NCI-H69 (cell line): Measurements from ENCODE around the gene DCAF10.
"Not testable (repeated sequence)": the region's sequence is repeated elsewhere in the genome, so short reads cannot be mapped to it uniquely, and the experiment has no call there.

Experiments used
- DNase-seq: peaks from one replicate; lab custom pipeline; 2025; lab: John Stamatoyannopoulos, UW

Gene DCAF10

DNA sequence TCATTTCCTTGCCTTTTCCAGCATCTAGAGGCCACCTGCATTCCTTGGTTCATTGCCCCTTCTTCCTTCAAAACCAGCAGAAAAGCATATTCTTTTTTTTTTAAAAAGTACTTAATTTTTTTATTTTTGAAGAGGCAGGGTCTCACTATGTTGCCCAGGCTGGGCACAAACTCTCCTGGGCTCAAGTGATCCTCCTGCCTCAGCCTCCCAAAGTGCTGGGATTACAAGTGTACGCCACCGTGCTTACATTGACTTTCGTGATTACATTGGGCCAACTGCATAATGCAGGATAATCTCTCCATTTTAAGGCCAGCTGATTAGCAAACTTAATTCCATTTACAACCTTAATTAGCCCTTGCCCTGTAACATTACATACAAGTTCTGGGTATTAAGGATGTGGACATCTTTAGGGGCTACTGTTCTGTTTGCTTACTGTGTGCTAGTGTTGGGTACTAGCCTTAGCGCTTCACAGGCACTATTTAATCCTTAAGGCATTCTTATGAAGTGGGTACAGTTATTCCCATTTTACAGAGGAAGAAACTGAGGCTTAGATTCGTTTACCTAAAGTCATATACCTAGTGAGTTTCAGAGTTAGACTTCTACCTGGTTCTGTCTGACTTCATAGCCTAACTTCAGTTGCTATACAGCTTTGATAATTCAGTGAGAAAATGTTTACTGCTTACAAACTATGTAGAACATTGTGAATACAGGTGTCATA is 69.6 kb downstream of the DCAF10 start:
- DNase-seq: no peak

GRCh38 chr9:37870799-37871176 is 70.2 kb downstream of the DCAF10 start:
- no peak for DNase-seq

DNA sequence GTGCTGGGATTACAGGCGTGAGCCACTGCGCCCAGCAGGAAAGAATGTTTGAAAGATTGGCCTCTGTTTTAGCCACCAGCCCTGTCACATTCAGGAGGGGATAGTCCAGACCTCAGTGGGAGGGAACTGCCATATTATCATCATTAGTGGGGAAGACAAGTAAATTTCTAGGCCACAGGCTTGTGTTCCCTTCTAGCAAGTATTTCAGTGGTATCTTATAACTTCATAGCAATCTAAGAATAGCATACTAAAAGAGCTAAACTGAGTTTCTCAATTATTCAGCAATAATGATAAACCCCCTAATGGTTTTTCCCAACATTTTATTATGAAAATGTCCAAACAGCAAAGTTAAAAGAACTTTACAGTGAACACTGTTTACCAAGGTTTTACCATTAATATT is 73.4 kb downstream of the DCAF10 start:
- no peak for DNase-seq

- no peak for DNase-seq
These were observed 75.8 kb downstream of the DCAF10 start for GRCh38 chr9:37876376-37876775.

DNA sequence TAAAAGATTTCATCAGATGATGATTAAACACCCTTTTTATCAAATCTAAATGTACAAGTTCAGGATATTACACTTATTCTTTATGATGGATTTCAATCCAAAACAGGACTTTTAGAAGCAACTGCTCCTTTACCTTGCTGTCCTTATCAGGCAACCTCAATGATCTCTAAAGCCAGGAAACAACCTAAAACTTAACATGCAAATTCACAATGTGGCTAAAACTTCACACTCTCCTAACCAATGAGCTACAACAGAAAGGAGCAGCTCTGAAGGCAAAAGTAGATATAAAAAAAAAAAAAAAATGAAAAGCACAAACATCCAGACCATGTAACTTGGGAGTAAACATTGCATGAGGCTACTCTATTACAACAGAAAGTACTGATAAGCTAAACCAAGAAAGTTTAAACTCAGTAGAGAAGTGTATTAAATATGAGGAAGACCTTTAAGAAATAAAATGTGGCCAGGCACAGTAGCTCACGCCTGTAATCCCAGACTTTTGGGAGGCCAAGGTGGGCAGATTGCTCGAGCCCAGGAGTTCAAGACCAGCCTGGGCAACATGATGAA is 80.4 kb downstream of the DCAF10 start:
- no peak for DNase-seq

GRCh38 chr9:37887977-37888583 is 87.5 kb downstream of the DCAF10 start:
- not testable (repeated sequence) for DNase-seq

DNA sequence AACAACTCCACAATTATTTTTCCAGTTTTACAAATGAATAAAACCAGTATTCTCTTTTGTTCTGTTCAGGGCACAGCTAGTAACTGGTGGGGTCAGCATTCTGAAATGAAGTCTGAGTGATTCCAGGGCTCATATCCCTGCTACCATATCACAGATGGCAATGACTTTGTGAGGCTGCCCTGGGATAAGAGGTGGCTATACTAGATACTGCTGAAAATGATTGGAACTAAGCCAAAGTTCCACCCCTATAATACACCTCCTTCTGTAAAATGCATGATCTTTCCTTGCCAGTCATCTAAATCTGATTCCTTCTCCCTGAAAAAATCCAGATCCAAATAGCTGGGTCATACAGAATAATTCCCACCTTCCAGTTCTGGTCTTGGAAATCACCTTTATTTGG is 88.9 kb downstream of the DCAF10 start:
- DNase-seq: no peak

DNA sequence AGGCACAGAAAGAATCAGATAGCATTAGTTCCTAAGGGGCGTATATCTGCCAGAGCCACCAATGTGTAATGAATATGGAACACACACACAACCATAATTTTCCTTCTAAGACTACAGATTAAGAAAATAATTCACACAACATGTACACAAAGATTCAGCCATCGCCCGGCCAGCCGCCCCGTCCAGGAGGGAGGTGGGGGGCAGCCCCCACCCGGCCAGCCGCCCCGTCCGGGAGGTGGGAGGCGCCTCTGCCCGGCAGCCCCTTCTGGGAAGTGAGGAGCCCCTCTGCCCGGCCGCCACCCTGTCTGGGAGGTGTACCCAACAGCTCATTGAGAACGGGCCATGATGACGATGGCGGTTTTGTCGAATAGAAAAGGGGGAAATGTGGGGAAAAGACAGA is 90.4 kb downstream of the DCAF10 start:
- DNase-seq: not testable (repeated sequence)

- no peak for DNase-seq
These were observed 91.5 kb downstream of the DCAF10 start for GRCh38 chr9:37892063-37892462.

- peak; percentile 33 for DNase-seq
These were observed 97.1 kb downstream of the DCAF10 start for GRCh38 chr9:37897665-37898064.

- no peak for DNase-seq
These were observed 98.4 kb downstream of the DCAF10 start for GRCh38 chr9:37899041-37899440.

DNA sequence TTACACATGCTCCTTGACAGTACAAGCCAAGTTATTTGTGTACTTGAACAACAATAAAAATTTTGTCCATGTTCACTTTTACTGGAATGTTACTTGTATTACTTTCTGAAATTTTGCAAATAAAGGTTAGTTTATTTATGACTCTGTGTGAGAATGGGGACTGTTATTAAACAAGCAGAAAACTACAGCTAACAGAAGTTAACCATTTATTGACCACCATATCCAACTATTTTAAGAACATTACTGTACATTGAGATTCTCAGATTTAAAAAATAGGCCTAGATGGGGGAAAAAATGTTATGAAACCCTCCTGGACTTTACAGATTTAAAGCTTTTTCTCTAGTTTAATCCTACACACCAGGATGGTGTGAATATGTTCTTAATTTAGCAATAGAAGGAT is 101.5 kb downstream of the DCAF10 start:
- DNase-seq: no peak

DNA sequence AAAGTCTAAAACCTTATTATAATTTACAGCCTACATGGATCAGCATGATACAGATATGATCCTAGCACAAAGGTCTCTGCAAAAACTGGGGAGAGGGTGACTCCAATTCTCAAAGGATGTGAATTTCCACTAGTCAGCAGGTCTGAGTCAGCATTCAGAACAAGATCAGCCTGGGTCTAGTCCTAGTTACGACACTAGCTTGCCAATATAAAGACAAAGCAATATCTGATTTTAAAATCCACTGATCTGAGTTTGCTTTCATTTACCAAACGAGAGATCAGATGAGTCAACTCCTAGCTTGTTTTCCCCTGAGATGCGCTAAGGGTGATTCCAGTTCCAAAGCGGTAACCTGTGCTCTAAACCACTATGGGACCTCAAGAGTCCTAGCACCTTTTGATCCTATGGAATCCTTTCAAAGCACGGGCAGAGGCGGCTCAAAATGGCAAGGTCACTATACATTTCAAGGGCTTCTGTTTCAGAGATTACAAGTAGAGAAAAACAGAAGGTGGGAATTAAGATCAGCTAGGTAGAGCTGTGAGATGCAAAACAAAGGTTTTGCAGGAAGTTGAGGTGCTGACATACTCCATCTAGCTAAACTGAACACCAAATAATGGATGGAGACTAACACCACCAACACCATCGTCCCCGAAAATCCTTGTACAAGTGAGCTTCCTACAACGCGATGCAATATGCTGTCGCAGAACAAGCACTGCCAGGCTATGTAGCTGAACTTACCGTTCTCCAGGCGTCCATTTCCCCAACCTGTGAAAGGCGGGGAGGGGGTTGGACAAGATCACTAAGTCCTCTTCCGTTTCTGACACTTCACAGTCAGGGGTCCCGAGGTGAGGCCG is 102.4 kb downstream of the DCAF10 start:
- DNase-seq: peak; percentile 49

DNA sequence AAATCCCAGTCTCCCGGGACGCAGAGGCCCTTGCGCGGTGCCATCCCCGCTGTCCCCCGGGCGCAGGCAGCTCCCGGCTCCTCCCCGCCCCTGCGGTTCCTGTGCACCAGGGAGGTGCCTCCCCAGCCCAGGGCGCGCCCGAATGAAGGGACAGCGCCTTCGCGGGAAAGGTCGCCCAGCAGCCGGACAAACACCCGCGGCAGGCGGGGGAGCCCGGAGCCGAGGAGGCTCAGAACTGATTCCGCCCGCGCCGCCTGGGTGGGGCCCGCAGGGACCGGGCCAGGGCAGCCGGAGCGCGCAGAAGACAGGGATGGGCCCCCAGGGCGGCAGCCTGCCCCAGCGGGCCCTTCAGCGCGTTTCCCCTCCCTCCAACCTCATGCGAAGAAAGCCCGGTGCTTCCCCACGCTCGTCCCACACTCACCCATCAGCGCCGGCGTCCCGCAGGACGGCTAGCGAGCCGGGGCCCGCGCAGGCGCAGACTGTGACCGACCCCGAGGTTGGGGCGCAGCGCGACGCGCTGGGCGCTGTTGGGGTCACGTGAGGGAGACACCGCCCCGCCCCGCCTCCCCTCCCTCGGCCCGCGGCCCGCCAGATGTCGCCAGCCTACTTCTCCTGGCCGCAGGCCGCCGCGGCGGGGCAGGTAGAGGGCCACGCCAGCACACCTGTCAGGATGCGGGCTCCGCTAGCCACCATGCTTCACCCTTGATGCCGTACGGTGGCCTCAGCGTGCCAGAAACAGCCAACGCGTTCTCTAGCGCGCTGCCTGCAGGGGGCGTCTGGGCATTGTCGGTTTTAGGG is 103.2 kb downstream of the DCAF10 start, which contains the start of gene SLC25A51:
SLC25A51 (minus strand) TSS at position 481 of the 798 bp plus-strand sequence. CDS start 15,577 bp downstream, outside the sequence.
- peak; percentile 99 for DNase-seq

DNA sequence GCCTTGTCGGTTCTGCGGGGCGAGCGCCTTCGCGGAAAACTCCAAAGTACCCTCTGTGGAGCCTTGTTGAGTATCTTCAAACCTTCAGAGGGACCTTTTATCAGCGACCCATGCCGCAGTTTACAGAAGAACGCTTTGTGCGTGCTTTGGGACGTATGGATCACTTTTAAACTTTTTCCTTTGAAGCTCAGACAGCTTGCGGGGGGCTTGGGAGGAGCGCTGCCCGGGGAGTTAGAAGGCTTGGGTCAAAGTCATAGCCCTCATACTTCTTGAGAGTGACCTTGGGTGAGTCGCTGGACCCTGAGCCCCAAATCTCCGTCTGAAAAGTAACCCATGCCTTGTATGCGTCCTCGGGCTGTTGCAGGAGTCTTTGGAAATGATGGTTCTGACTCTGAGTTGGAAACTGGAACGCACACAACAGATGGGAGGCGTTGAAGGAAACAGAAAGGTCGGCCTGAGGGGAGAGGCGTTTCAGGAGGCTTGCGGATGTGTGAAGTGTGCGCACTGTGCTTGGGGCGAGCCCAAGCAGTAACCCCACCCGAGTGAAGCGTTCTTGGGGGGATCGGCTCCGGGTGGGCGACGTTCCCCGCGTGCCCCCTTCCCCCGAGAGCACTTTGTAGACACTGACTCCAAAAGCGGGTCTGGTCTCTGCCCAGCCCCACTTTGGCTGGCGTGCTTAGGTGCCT is 104.0 kb downstream of the DCAF10 start:
- DNase-seq: peak; percentile 83

- DNase-seq: peak; percentile 72
These were observed 104.5 kb downstream of the DCAF10 start for GRCh38 chr9:37905131-37905505.

DNA sequence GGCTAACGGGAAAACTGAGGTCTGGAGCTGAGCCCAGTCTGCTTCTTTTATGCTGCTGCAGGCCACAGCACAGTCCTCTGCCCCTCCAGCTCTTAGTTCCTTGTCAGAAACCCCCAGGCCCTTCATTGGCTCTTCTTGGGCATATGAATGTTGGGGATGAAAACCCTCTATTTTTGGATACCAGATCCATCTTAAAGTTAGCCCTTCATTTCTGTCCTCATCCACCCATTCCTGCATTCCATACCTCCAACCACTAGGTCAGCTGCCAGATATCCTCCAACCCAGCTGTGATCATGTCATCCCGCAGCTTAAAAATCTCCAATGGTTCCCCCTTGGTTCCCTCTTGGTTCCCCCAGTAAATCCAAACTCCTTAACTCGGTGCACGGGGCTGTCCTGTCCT is 105.2 kb downstream of the DCAF10 start:
- DNase-seq: no peak

DNA sequence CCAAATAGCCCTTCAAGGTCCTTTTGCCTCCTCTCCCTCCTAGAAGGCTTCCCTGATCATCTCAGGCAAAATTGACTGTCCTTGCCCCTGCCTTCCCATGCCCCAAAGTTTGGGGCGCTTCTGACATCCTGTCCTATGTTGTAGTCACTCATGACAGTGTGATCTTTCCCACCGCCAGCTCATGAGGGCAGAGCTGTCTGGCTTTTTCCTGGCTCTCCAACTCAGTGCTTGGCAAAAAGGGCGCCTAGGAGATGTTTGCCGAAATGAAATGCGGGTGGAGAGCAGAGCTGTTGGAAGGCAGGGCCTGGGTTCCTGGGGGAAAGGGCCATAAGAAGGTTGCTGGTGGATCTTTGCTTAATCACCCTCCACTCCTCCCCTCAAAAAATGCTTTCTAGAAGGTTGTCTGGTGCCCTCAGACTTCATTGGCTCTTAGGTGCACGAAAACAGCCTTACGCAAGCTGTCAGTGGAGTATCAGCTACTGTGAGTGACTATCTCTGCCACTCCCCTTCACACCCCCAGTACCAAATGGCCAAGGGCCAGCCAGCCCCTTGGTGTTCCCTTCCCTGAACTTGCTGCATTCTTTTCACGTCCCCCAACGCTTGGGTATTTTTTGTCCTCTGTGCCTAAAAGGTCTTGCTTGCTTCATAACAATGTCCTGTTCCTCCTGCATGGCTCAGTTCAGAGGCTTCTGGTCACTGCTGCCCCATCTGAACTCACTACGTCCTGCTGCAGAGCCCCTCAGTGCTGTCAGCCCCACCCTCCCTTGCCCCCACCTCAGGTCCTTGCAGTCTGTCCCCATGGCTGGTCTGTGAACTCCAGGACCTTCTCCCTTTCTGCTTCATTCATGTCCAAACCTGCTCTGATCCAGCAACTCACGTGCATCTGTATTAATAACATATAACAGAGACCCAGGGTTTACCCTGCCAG is 106.0 kb downstream of the DCAF10 start:
- no peak for DNase-seq

DNA sequence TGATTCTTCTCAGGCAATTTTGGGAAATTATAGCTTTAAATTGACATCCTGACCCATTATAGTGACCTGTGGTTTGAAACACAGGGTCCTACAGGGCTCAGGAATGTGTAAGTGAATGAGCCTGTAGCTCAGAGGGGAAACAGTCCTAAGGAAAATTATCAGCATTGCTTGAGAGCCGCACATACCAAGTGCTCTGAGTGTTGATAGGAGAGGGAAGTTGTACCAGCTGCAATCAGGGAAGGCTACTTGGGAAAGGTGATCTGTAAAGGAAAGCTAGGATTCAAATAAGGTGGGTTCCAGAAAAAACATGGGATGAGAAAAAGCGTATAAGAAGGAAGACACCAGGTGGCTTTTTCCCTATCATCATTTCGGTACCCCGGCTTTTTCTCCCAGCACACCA is 107.7 kb downstream of the DCAF10 start:
- DNase-seq: no peak

DNA sequence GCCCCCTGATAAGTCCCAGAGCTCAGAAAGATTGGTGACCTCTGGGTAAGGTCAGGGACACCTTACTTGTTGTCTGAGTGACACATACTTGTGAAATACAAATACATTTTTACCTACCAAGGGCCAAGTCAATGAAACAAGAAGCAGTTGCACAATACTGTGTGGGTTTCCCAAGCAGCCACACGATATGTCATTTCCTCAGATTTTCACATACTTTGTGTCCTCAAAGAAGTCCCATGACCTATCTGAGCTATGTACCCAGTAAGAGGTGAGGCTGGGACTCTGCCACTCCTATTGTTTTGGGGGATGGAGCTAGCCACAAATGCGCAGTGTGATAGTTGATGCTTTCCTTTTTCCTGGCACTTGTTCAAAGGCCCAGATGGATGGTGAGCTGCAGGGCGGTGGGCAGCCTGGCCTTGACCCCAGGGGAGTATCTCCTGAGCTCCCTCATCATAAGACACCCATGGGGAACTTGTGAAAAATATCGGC is 108.1 kb downstream of the DCAF10 start:
- DNase-seq: no peak
